Ectodermal cell (in vitro differentiated cells): ENCODE data around the gene MAP3K21.

Source experiments
- H3K27ac ChIP-seq: 2 replicates; pipeline ENCODE4 v1.7.0; 2013; ENCODE audit warnings: mild to moderate bottlenecking, low read depth, low read length; ENCODE audit not compliant: insufficient read depth, poor library complexity, severe bottlenecking
- H3K27me3 ChIP-seq: 2 replicates; pipeline ENCODE4 v1.7.0; 2013; ENCODE audit warnings: mild to moderate bottlenecking, low read length; ENCODE audit not compliant: insufficient read depth, control insufficient read depth, poor library complexity, severe bottlenecking
- H3K36me3 ChIP-seq: one replicate; pipeline ENCODE4 v1.7.0; 2013; ENCODE audit warnings: low read length; ENCODE audit not compliant: control insufficient read depth, insufficient read depth
- H3K4me1 ChIP-seq: one replicate; pipeline ENCODE4 v1.7.0; 2013; ENCODE audit warnings: low read length; ENCODE audit not compliant: control insufficient read depth, insufficient read depth
- H3K4me3 ChIP-seq: 2 replicates; pipeline ENCODE4 v1.7.0; 2013; ENCODE audit warnings: low read depth, low read length, control low read depth; ENCODE audit not compliant: insufficient read depth
- H3K9me3 ChIP-seq: 2 replicates; pipeline ENCODE4 v1.7.0; 2013; ENCODE audit warnings: mild to moderate bottlenecking, low read length, moderate library complexity; ENCODE audit not compliant: control insufficient read depth
- WGBS, 2 experiments: methylation state at CpG; one replicate each; pipeline ENCODE4 v1.1.7; 2013; ENCODE audit warnings: missing lambda C conversion rate in 2 of 2; 5-methylcytosine and 5-hydroxymethylcytosine counted together

MAP3K21 gene

GRCh38 chr1:233383984-233384383 lies 56.5 kb downstream of the MAP3K21 start:
- H3K27me3 ChIP-seq, result no peaks in the 10 kb centered on the region
- WGBS, 2 experiments, result 83 to 100% methylated on average over 1 to 3 of the region's 3 CpGs
- peaks cover 3% of the 10 kb centered on the region for H3K36me3 ChIP-seq
- H3K4me3 ChIP-seq, result no peak overlapping the region
- no peak overlapping the region for H3K27ac ChIP-seq
- no peaks in the 10 kb centered on the region for H3K4me1 ChIP-seq
- H3K9me3 ChIP-seq, result no peaks in the 10 kb centered on the region

GRCh38 chr1:233386336-233386735 lies 58.8 kb downstream of the MAP3K21 start:
- no peak overlapping the region for H3K27ac ChIP-seq
- WGBS, 2 experiments, result 61 to 73% methylated on average over 2 of the region's 2 CpGs
- no peaks in the 10 kb centered on the region for H3K4me1 ChIP-seq
- no peaks in the 10 kb centered on the region for H3K27me3 ChIP-seq
- H3K4me3 ChIP-seq, result no peak overlapping the region
- H3K9me3 ChIP-seq, result no peaks in the 10 kb centered on the region
- H3K36me3 ChIP-seq, result peaks cover 3% of the 10 kb centered on the region

GRCh38 chr1:233387585-233387984 lies 60.1 kb downstream of the MAP3K21 start:
- Histone ChIP-seq H3K9me3 (no peaks in the 10 kb centered on the region), H3K27ac (no peak overlapping the region), H3K36me3 (peaks cover 3% of the 10 kb centered on the region), H3K27me3 (no peaks in the 10 kb centered on the region), H3K4me1 (no peaks in the 10 kb centered on the region), H3K4me3 (no peak overlapping the region)
- WGBS, 2 experiments, result 98 to 100% methylated on average over 2 of the region's 3 CpGs

GRCh38 chr1:233389169-233389568 lies 61.6 kb downstream of the MAP3K21 start:
- no peaks in the 10 kb centered on the region for H3K9me3 ChIP-seq
- no peaks in the 10 kb centered on the region for H3K27me3 ChIP-seq
- WGBS, 2 experiments, result 65 to 86% methylated on average over 1 of the region's 1 CpG
- no peaks in the 10 kb centered on the region for H3K4me1 ChIP-seq
- no peak overlapping the region for H3K27ac ChIP-seq
- no peak overlapping the region for H3K4me3 ChIP-seq
- H3K36me3 ChIP-seq, result no peaks in the 10 kb centered on the region

GRCh38 chr1:233389893-233390292 lies 62.4 kb downstream of the MAP3K21 start:
- H3K4me3 ChIP-seq, result no peak overlapping the region
- H3K9me3 ChIP-seq, result no peaks in the 10 kb centered on the region
- H3K4me1 ChIP-seq, result no peaks in the 10 kb centered on the region
- no peak overlapping the region for H3K27ac ChIP-seq
- no peaks in the 10 kb centered on the region for H3K27me3 ChIP-seq
- no peaks in the 10 kb centered on the region for H3K36me3 ChIP-seq
- WGBS, 2 experiments, result 93 to 98% methylated on average over 1 of the region's 1 CpG

- no peak overlapping the region for H3K27ac ChIP-seq
- H3K27me3 ChIP-seq, result no peaks in the 10 kb centered on the region
- no peak overlapping the region for H3K4me3 ChIP-seq
- H3K9me3 ChIP-seq, result no peaks in the 10 kb centered on the region
- no peaks in the 10 kb centered on the region for H3K36me3 ChIP-seq
- H3K4me1 ChIP-seq, result no peaks in the 10 kb centered on the region
- 93 to 94% methylated on average over 3 of the region's 3 CpGs for WGBS, 2 experiments
Observed at GRCh38 chr1:233390842-233391737, 63.6 kb downstream of the MAP3K21 start.

- Histone ChIP-seq H3K27ac (no peak overlapping the region), H3K27me3 (no peaks in the 10 kb centered on the region), H3K9me3 (no peaks in the 10 kb centered on the region), H3K36me3 (no peaks in the 10 kb centered on the region), H3K4me3 (no peak overlapping the region), H3K4me1 (no peaks in the 10 kb centered on the region)
- WGBS, 2 experiments, result 87 to 90% methylated on average over 9 to 10 of the region's 10 CpGs
Observed at GRCh38 chr1:233393084-233393840, 65.7 kb downstream of the MAP3K21 start.

GRCh38 chr1:233393926-233394680 lies 66.6 kb downstream of the MAP3K21 start:
- 95 to 96% methylated on average over 3 of the region's 3 CpGs for WGBS, 2 experiments
- Histone ChIP-seq H3K27ac (no peak overlapping the region), H3K9me3 (no peaks in the 10 kb centered on the region), H3K4me3 (no peak overlapping the region), H3K4me1 (no peaks in the 10 kb centered on the region), H3K27me3 (no peaks in the 10 kb centered on the region), H3K36me3 (no peaks in the 10 kb centered on the region)

GRCh38 chr1:233394860-233395717 lies 67.6 kb downstream of the MAP3K21 start:
- Histone ChIP-seq H3K27me3 (no peaks in the 10 kb centered on the region), H3K36me3 (no peaks in the 10 kb centered on the region), H3K4me3 (no peak overlapping the region), H3K27ac (no peak overlapping the region), H3K9me3 (no peaks in the 10 kb centered on the region), H3K4me1 (no peaks in the 10 kb centered on the region)
- 77 to 80% methylated on average over 11 to 13 of the region's 13 CpGs for WGBS, 2 experiments
